ENCODE results near the gene GANAB.
A peak's percentile ranks its signal among the peaks of the same experiment; 100 is the strongest.
"Not testable (repeated sequence)": the region's sequence is repeated elsewhere in the genome, so short reads cannot be mapped to it uniquely, and the experiment has no call there.

GANAB gene

DNA sequence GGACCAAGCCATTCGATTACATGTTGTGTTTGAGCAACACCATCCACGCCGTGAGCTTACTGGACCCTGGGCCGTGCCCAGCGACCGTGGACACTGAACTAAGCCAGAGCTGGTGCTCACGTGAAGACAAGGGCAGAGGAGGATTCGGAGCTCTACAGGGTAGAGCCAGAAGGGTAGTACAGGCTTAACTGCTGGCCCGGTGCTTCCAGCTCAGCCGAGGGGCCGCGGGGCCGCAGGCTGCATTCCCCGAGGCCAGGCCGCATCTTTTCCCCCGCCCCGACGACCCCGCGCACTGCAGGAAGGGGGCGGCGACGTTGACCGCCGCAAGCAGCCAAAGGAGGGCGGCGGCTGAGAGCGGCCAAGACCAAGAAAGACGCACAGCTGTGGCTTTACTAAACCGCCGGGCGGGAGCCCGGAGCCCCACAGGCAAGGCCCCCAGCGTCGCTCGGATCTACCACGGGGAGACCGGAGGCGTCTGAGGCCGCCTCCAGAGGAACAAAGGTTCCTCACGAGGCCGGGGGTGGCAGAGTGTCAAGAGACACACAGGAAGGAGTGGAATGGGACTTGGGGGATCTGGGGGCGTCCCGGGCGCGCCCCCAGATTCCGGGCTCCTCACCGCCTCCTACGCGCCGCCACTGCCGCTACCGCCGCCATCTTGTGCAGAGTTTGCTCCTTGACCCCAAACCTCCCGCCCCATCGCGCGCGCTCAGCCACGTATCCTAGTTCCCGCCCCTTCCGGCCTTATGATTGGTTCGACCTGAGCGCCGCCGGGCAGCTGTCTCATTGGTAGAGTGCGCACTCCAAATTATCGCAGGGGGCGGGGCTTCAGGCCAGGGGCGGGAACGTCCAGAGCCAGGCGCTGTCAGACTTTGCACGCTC lies at the start of gene GANAB:
Gene GANAB (minus strand): TSS at position 668 of the 879 bp plus-strand sequence. CDS start 14 bp downstream, at position 654.
- H3K9ac ChIP-seq (ENCODE audit: low read depth, low read length), result peak within 1 kb of the TSS; percentile 100
- H3K9me3 ChIP-seq (ENCODE audit: control insufficient read depth, insufficient read depth, low read length), result no peaks in the 10 kb centered on the region
- 0 out of 2 replicates have a peak, but pooled peaks cover 6% of the 10 kb centered on the region for H3K4me1 ChIP-seq (ENCODE audit: insufficient read depth, low read length)
- H3K36me3 ChIP-seq (ENCODE audit: insufficient read depth, low read length), result no peaks in the 10 kb centered on the region; the same call in 1 of the 2 replicates

DNA sequence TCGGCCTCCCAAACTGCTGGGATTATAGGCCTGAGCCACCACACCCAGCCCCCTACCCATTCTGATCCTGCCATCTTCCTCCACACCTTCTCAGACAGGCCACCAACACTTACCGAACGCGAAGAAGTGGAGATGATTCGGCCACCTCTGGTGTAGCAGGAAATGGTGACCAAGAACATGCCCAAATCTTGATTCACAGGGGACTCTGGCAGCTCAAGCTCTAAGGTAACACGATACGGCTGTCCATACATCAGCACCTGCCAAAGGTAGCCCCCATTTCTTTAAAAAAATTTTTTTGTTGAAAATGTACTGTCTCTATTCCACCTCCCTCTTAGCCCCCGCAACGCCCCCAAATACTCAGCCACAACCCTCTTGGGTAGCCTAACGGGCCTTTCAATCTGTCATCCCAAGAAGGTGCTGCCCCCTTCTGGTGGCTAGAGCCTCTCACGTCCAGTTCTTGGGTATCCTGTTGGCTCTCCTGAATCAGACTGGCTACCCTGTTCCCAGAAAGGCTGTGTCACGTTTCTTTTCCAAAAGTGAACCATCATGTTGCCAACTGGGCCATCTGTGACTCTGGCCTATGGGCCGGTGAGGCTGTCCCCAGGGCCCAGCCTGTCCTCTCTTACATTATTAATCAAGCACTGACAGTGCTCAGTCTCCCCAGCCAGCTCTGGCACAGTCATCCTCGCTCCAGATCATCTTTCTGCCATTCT lies 48.2 kb upstream of the GANAB start:
- H3K9me3 ChIP-seq (ENCODE audit: control insufficient read depth, insufficient read depth, low read length), result no peaks in the 10 kb centered on the region
- no peak overlapping the region for H3K9ac ChIP-seq (ENCODE audit: low read depth, low read length)
- peaks cover 8% of the 10 kb centered on the region for H3K36me3 ChIP-seq (ENCODE audit: insufficient read depth, low read length)
- H3K4me1 ChIP-seq (ENCODE audit: insufficient read depth, low read length), result peaks cover 8% of the 10 kb centered on the region; the same call in 1 of the 2 replicates

DNA sequence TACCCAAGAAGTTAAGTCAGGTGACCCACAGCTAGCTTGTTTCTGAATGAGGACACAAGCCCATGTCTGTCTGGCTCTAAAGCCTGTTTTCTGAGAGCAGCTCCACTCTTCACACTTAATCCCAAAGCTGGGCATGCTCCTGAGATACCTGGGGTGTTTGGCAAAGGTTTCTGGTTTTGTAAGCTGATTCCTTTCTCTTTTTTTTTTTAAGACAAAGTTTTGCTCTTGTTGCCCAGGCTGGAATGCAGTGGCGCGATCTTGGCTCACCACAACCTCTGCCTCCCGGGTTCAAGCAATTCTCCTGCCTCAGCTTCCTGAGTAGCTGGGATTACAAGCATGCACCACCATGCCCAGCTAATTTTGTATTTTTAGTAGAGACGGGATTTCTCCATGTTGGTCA lies 47.2 kb upstream of the GANAB start:
- not testable (repeated sequence) for H3K9ac ChIP-seq (ENCODE audit: low read depth, low read length); H3K9me3 ChIP-seq (ENCODE audit: control insufficient read depth, insufficient read depth, low read length); H3K36me3 ChIP-seq (ENCODE audit: insufficient read depth, low read length)
- H3K4me1 ChIP-seq (ENCODE audit: insufficient read depth, low read length), result peaks cover 15% of the 10 kb centered on the region

DNA sequence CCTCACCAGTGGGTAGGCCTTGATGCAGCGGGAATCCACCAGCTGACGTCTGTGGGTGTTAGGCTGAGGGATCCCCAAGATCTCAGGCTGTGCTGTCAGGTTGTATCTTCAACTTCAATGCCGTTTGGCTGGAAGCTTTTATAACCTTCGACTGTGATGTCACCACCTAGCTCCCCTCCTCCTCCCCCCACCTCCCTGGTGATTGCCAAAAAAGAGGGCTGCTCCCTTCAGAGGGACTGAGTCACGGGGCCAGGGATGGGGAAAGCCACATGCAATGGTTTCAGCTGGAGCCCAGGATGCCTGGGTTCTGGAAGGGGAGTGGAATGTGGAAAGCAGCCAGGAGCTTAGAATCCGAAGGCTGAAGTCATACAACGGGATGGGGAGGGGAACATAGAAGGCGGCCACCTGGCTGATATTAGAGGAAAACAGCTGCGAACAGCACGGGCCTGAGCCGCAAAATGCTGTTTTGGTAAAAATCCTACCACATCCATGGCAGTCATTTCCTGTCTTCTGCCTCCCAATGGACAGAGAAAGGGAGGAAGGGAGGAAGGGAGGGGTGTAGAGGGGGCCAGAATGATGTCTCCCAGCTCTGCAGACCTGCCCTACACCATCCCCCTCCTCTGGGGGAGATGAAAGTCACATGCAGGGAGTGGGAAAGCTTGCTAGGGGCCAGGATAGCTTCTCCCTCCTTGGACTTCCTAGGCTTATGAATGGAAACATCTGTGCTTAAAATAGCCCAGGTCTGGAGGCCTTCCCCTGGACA lies 43.2 kb upstream of the GANAB start, which contains the start of gene LRRN4CL:
Gene LRRN4CL (minus strand): TSS at position 110 of the 763 bp plus-strand sequence. CDS start 1,022 bp downstream, outside the sequence.
- peaks cover 8% of the 10 kb centered on the region for H3K36me3 ChIP-seq (ENCODE audit: insufficient read depth, low read length)
- peaks cover 18% of the 10 kb centered on the region for H3K4me1 ChIP-seq (ENCODE audit: insufficient read depth, low read length)
- no peak within 1 kb of the TSS for H3K9ac ChIP-seq (ENCODE audit: low read depth, low read length)
- no peaks in the 10 kb centered on the region for H3K9me3 ChIP-seq (ENCODE audit: control insufficient read depth, insufficient read depth, low read length)

DNA sequence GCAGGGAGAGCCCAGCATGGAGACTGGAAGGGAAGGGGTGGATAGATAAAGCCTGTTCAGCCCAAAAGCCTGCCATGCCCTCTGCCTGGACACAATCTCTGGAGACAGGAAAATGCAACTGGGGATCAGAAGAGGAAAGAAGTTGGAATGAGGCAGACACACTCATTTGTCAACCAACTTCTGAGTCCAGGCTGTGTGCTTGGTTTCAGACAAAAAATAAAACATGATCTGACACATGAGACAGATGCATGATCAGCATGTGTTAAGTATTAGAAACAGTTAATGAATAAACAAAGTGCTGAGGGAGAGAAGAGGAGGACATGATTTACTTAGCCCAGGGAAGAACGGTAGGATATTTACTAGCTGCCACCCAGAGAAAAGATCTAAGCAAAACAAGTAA lies 42.1 kb upstream of the GANAB start:
- H3K9ac ChIP-seq (ENCODE audit: low read depth, low read length), result no peak overlapping the region
- no peaks in the 10 kb centered on the region for H3K9me3 ChIP-seq (ENCODE audit: control insufficient read depth, insufficient read depth, low read length)
- peaks cover 18% of the 10 kb centered on the region for H3K4me1 ChIP-seq (ENCODE audit: insufficient read depth, low read length)
- peaks cover 8% of the 10 kb centered on the region for H3K36me3 ChIP-seq (ENCODE audit: insufficient read depth, low read length)

DNA sequence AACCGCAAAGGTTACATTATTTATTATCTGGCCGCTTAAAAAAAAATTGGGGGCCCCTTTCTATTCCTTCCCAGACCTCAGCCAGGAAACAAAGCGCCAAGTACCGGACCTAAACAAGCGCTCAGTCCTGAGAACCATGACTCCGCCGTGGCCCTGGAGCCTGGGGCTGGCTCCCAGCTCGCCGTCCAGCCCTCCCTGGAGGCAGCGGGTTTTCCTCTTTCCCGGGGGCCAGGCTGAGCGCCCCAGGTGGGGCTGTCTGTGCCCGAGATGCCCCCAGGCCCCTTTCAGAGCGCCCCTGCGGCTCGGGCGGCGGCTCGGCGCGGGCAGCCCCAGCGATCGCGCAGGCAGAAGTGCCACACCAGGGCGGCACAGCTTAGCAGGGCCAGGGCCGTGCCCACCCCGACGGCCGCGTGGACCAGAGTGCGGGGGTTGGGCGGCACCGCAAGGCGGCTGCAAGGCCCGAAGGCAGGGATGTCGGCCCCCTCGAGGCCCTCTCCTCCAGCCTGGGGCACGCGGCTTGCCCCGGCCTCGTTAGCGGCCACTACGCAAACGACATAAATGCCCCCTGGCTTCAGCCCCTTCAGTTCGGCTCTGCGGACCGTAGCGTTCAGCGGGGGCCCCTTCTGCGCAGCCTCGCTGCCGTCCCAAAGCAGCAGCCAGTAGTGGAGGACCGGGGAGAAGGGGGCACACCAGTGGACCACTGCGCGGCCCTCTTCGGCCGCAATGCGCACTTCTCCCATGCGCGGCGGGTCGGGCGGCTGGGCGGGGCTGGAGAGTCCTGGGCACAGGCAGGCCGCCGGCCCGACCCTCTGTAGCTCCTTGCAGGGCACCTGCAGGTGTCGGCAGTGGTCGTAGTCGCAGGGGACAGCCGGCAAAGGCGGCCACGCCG lies 41.3 kb upstream of the GANAB start:
- peaks cover 18% of the 10 kb centered on the region for H3K4me1 ChIP-seq (ENCODE audit: insufficient read depth, low read length)

DNA sequence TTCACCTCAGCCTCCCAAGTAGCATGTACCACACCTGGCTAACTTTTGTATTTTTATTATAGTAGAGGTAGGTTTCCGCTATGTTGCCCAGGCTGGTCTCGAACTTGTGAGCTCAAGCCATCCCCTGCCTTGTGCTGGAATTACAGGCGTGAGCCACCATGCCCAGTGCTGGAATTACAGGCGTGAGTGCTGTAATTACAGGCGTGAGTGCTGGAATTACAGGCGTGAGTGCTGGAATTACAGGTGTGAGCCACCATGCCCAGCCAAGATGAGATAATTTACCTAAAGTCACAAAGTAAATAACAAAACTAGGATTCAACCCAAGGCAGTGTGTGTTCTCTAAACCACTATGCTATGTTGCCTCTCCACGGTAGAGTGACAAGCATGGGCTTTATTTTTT lies 36.1 kb upstream of the GANAB start:
- no peaks in the 10 kb centered on the region for H3K9me3 ChIP-seq (ENCODE audit: control insufficient read depth, insufficient read depth, low read length)
- H3K4me1 ChIP-seq (ENCODE audit: insufficient read depth, low read length), result no peaks in the 10 kb centered on the region
- no peak overlapping the region for H3K9ac ChIP-seq (ENCODE audit: low read depth, low read length)
- no peaks in the 10 kb centered on the region for H3K36me3 ChIP-seq (ENCODE audit: insufficient read depth, low read length)

More for the DNA sequence above, 41.3 kb upstream of the GANAB start:
- H3K9me3 ChIP-seq (ENCODE audit: control insufficient read depth, insufficient read depth, low read length), result no peaks in the 10 kb centered on the region
- H3K9ac ChIP-seq (ENCODE audit: low read depth, low read length), result no peak overlapping the region
- peaks cover 8% of the 10 kb centered on the region for H3K36me3 ChIP-seq (ENCODE audit: insufficient read depth, low read length)

DNA sequence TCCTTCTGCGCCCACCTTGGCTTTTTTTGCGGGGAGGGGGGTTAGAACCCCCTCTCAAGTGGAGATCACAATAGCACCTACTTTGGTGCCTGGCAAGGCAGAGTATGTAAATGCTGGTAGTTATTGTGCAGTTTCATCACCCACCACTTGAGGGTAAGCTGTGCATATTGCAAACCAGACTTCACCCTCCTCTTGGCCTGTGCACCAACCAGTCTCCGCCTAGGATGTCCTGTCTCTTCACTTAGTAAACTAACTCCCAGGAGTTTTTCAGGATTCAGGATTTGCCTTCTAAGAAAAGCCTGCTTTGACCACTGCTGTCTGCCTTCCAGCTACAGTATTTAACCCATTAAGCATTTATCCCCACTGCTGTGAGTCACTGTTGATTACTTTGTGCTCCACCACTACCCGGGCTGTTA lies 34.4 kb upstream of the GANAB start:
- no peaks in the 10 kb centered on the region for H3K9me3 ChIP-seq (ENCODE audit: control insufficient read depth, insufficient read depth, low read length)
- H3K36me3 ChIP-seq (ENCODE audit: insufficient read depth, low read length), result no peaks in the 10 kb centered on the region
- H3K4me1 ChIP-seq (ENCODE audit: insufficient read depth, low read length), result no peaks in the 10 kb centered on the region
- H3K9ac ChIP-seq (ENCODE audit: low read depth, low read length), result no peak overlapping the region

DNA sequence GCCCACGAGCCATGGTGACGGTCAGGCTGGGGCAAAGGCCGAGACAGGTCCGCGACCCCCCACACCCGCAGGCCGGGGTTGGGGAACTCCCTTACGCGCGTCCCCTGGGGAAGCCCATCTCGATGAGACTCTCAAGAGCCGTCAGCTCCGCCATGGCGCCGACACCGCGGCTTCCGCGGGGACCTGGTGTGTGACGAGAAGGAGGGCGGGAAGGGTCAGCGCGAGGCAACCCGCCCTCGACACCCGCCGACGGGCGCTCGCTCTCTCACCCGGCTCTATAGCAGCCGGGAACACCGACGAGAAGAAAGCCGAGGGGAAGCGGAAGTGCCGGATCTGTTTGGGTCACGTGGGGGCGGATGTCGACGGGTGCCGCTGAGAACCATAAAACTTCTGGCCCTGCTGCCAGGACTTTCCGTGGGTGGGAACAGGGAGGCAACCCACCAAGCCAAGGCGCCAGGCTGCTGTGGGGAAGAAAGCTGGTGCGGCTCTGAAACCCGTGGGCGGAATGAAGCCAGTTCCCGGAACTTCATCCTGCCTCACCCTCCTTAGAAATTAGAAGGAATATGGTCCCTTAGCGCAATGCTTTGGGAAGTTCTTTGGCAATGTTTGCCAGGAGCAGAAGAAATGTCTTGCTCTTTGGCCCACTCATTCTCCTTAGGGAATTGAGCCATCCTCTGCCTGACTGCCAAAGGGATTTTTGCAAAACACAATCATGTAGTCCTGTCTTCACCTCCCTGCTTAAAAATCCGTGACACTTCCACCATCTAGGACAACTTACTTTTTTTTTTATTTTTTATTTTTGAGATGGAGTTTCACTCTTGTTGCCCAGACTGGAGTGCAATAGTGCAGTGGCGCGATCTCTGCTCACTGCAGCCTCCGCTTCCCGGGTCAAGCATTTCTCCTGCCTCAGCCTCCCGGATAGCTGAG lies 32.6 kb upstream of the GANAB start, which contains the start of gene UBXN1:
Gene UBXN1 (minus strand): TSS at position 304 of the 927 bp plus-strand sequence. CDS start 150 bp downstream, at position 154.
- Histone ChIP-seq H3K4me1 (ENCODE audit: insufficient read depth, low read length) (no peaks in the 10 kb centered on the region), H3K9me3 (ENCODE audit: control insufficient read depth, insufficient read depth, low read length) (no peaks in the 10 kb centered on the region), H3K9ac (ENCODE audit: low read depth, low read length) (peak within 1 kb of the TSS; percentile 67), H3K36me3 (ENCODE audit: insufficient read depth, low read length) (no peaks in the 10 kb centered on the region)

DNA sequence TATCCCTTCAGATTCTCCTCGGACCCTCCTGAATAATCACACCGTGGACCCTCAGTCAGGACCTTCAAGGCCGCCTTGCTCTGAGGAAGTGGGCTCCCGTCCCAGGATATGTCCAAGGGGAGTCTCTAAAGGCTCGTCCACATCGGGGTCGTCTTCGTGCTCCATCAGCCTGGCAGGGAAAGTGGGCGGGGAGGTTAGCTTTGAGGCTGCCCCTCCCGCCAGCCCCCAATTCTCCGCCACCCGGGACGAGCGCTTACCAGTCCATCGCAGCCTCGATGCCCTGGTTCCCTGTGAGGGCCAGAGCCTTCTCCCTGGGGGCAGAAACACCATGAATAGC lies 32.0 kb upstream of the GANAB start:
- Histone ChIP-seq H3K9me3 (ENCODE audit: control insufficient read depth, insufficient read depth, low read length) (no peaks in the 10 kb centered on the region), H3K9ac (ENCODE audit: low read depth, low read length) (peak overlapping the region; percentile 67), H3K4me1 (ENCODE audit: insufficient read depth, low read length) (no peaks in the 10 kb centered on the region), H3K36me3 (ENCODE audit: insufficient read depth, low read length) (no peaks in the 10 kb centered on the region)

DNA sequence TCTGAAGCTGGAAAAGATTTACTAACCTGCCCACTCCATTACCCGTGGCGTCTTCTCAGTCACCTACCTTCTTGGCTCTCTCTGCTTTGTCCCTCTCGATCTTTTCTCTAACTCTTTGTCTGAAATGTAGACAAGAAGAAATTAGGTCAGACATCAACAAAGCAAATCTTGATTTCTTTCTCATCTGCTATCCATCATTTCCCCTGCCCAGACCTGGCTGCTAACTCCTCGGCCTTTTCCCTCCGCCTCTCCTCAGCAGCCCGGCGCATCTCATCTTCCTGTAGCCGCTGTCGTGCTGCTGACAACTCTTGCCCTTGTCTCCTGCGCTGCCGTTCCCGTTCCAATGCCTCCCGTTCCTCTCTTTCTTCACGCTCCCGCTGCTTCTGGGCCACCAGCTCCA lies 31.3 kb upstream of the GANAB start:
- Histone ChIP-seq H3K36me3 (ENCODE audit: insufficient read depth, low read length) (0 out of 2 replicates have a peak, but pooled peaks cover 4% of the 10 kb centered on the region), H3K9ac (ENCODE audit: low read depth, low read length) (peak overlapping the region; percentile 67; the same call in 1 of the 2 replicates), H3K9me3 (ENCODE audit: control insufficient read depth, insufficient read depth, low read length) (no peaks in the 10 kb centered on the region), H3K4me1 (ENCODE audit: insufficient read depth, low read length) (no peaks in the 10 kb centered on the region)

DNA sequence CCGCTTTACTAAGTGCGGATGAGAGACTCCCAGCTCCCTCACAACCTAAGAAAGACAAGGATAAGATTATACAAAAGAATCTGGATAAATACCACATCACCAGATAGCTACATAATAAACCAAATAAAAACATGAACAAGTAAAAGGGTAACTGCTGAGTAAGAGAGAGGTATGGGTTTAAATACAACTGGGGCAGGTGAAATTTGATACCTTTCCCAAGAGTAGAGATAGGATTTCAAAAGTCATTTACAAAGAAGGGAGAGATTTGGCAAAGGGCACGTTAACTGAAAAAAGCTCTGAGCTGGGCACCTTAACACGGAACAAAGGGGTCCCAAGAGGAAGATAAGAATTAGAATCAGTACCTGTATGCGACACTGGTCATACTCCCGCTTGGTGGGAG lies 30.7 kb upstream of the GANAB start:
- no peak overlapping the region for H3K9ac ChIP-seq (ENCODE audit: low read depth, low read length)
- H3K9me3 ChIP-seq (ENCODE audit: control insufficient read depth, insufficient read depth, low read length), result no peaks in the 10 kb centered on the region
- 0 out of 2 replicates have a peak, but pooled peaks cover 4% of the 10 kb centered on the region for H3K36me3 ChIP-seq (ENCODE audit: insufficient read depth, low read length)
- no peaks in the 10 kb centered on the region for H3K4me1 ChIP-seq (ENCODE audit: insufficient read depth, low read length)

All from ES-I3 (cell line).